CD4-positive, alpha-beta T cell (primary cell): ENCODE measurements around the gene KLK1. TPM values are rescaled to one million over a fixed set of nuclear protein-coding genes. Genes with fewer than 3 reads are reported as not detected.

Source experiments
- ATAC-seq: fragments of 200-7000 bp; cut with Tn5 transposase; one replicate; pipeline ENCODE4 v1.10.0; 2022; ENCODE audit warnings: mild to moderate bottlenecking; ENCODE audit not compliant: poor library complexity
- CTCF ChIA-PET: fragments of 350-600 bp; sonication (Branson Sonifier 250); formaldehyde crosslinking; loops from one replicate; lab custom pipeline; 2021; ENCODE audit warnings: antibody characterized with exemption, inconsistent platforms; lab: Charles Lee
- POLR2A ChIA-PET: fragments of 350-600 bp; sonication (Branson Sonifier 250); formaldehyde crosslinking; loops from one replicate; lab custom pipeline; 2021; ENCODE audit warnings: antibody characterized with exemption, inconsistent platforms; lab: Charles Lee
- DNase-seq, 14 experiments: peaks; one replicate each; pipeline ENCODE4 v3.0.0-alpha.2; 2013 to 2020; ENCODE audit warnings: mixed read lengths in 2 of 14
- H3K27ac ChIP-seq, 2 donors: one replicate each; pipeline versions ENCODE4 v1.5.1 to v1.7.0; 2013; ENCODE audit warnings: low read length in 2 of 2, low read depth in 1 of 2, mild to moderate bottlenecking in 1 of 2
- H3K27me3 ChIP-seq, 2 experiments: 1 replicate in 1 of 2; 2 replicates in 1 of 2; pipeline versions ENCODE4 v1.6.1 to v1.7.0; 2013; ENCODE audit warnings: low read length in 2 of 2, control low read depth in 1 of 2, mild to moderate bottlenecking in 1 of 2, moderate library complexity in 1 of 2; ENCODE audit not compliant: insufficient read depth in 2 of 2, control insufficient read depth in 1 of 2
- H3K36me3 ChIP-seq: one replicate; pipeline ENCODE4 v1.6.1; 2013; ENCODE audit warnings: low read length, control low read depth; ENCODE audit not compliant: insufficient read depth
- H3K4me1 ChIP-seq: one replicate; pipeline ENCODE4 v1.6.1; 2013; ENCODE audit warnings: low read length, control low read depth; ENCODE audit not compliant: insufficient read depth
- H3K4me3 ChIP-seq: one replicate; pipeline ENCODE4 v1.5.1; 2013; ENCODE audit warnings: mild to moderate bottlenecking, low read length, moderate library complexity
- H3K9me3 ChIP-seq, 2 experiments: 1 replicate in 1 of 2; 2 replicates in 1 of 2; pipeline versions ENCODE4 v1.6.1 to v1.7.0; 2013; ENCODE audit warnings: low read length in 2 of 2, mild to moderate bottlenecking in 2 of 2, control low read depth in 1 of 2, moderate library complexity in 1 of 2; ENCODE audit not compliant: control insufficient read depth in 1 of 2, insufficient read depth in 1 of 2
- H3K27ac Mint-ChIP-seq: one replicate; pipeline ENCODE4 v1.8.0; 2020; ENCODE audit warnings: mixed read lengths
- H3K27me3 Mint-ChIP-seq: one replicate; pipeline ENCODE4 v1.8.0; 2021; ENCODE audit warnings: mixed read lengths
- H3K36me3 Mint-ChIP-seq: one replicate; pipeline ENCODE4 v1.8.0; 2021; ENCODE audit warnings: low read depth, mixed read lengths
- H3K4me1 Mint-ChIP-seq: one replicate; pipeline ENCODE4 v1.8.0; 2021; ENCODE audit warnings: low read depth, mixed read lengths
- H3K4me3 Mint-ChIP-seq: one replicate; pipeline ENCODE4 v1.8.0; 2020; ENCODE audit warnings: mild to moderate bottlenecking, mixed read lengths
- H3K9me3 Mint-ChIP-seq: one replicate; pipeline ENCODE4 v1.8.0; 2020; ENCODE audit warnings: mixed read lengths
- intact Hi-C, 2 experiments: fragments of 100-400 bp; cut with DNase I in 1 of 2; cut with micrococcal nuclease in 1 of 2; formaldehyde crosslinking; loops; one replicate each; pipeline versions ENCODE4 v1.15.1 to v1.9.0; 2023 to 2025; cut with DNase I, micrococcal nuclease
- total RNA-seq, 174 experiments: library from RNA in 2 of 174; stranded (reverse) in 2 of 174; gene quantifications; one replicate each; pipeline ENCODE4 v1.2.3 and lab custom pipeline; 2021 to 2026
- TF ChIP-seq, protein P1 (sequence below): fragments of 200-600 bp; IDR thresholded peaks from one replicate; pipeline ENCODE4 v1.8.0; 2022; ENCODE audit warnings: antibody characterized with exemption, mild to moderate bottlenecking

Gene KLK1
- total RNA-seq, 2 experiments from 2014 or later = not detected

DNA sequence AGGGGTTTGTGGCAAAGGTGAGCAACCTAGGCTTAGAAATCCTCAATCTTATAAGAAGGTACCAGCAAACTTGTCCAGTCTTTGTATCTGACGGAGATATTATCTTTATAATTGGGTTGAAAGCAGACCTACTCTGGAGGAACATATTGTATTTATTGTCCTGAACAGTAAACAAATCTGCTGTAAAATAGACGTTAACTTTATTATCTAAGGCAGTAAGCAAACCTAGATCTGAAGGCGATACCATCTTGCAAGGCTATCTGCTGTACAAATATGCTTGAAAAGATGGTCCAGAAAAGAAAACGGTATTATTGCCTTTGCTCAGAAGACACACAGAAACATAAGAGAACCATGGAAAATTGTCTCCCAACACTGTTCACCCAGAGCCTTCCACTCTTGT is 45.9 kb upstream of the KLK1 start:
- H3K9me3 ChIP-seq = peaks cover 0 to 7% of the 10 kb centered on the region in 2 experiments
- H3K36me3 ChIP-seq = no peaks in the 10 kb centered on the region
- no peak overlapping the region for H3K4me3 Mint-ChIP-seq
- H3K4me3 ChIP-seq = no peak overlapping the region
- no peaks in the 10 kb centered on the region for H3K4me1 ChIP-seq
- H3K36me3 Mint-ChIP-seq = no peaks in the 10 kb centered on the region
- intact Hi-C loops = no loop called here
- POLR2A ChIA-PET = no interaction called here
- DNase-seq (no peak), ATAC-seq (no peak)
- H3K4me1 Mint-ChIP-seq = no peaks in the 10 kb centered on the region
- peaks cover 66% of the 10 kb centered on the region for H3K27me3 Mint-ChIP-seq
- H3K27me3 ChIP-seq = peaks cover 5 to 38% of the 10 kb centered on the region in 2 experiments
- CTCF ChIA-PET = no interaction called here
- no peak overlapping the region for H3K27ac Mint-ChIP-seq
- TF ChIP-seq, protein P1, sequence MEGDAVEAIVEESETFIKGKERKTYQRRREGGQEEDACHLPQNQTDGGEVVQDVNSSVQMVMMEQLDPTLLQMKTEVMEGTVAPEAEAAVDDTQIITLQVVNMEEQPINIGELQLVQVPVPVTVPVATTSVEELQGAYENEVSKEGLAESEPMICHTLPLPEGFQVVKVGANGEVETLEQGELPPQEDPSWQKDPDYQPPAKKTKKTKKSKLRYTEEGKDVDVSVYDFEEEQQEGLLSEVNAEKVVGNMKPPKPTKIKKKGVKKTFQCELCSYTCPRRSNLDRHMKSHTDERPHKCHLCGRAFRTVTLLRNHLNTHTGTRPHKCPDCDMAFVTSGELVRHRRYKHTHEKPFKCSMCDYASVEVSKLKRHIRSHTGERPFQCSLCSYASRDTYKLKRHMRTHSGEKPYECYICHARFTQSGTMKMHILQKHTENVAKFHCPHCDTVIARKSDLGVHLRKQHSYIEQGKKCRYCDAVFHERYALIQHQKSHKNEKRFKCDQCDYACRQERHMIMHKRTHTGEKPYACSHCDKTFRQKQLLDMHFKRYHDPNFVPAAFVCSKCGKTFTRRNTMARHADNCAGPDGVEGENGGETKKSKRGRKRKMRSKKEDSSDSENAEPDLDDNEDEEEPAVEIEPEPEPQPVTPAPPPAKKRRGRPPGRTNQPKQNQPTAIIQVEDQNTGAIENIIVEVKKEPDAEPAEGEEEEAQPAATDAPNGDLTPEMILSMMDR = no peak
- no peaks in the 10 kb centered on the region for H3K9me3 Mint-ChIP-seq
- no peak overlapping the region for H3K27ac ChIP-seq

DNA sequence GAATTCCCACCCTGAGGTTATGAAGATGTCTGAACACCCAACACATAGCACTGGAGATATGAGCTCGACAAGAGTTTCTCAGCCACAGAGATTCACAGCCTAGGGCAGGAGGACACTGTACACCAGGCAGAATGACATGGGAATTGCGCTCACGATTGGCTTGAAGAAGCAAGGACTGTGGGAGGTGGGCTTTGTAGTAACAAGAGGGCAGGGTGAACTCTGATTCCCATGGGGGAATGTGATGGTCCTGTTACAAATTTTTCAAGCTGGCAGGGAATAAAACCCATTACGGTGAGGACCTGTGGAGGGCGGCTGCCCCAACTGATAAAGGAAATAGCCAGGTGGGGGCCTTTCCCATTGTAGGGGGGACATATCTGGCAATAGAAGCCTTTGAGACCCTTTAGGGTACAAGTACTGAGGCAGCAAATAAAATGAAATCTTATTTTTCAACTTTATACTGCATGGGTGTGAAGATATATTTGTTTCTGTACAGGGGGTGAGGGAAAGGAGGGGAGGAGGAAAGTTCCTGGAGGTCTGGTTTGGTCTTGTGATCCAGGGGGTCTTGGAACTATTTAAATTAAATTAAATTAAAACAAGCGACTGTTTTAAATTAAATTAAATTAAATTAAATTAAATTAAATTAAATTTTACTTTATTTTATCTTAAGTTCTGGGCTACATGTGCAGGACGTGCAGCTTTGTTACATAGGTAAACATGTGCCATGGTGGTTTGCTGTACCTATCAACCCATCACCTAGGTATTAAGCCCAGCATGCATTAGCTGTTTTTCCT is 38.1 kb upstream of the KLK1 start:
- H3K4me1 ChIP-seq = no peaks in the 10 kb centered on the region
- ATAC-seq = no peak
- no peak overlapping the region for H3K4me3 ChIP-seq
- peaks cover 12 to 37% of the 10 kb centered on the region in 2 experiments for H3K27me3 ChIP-seq
- POLR2A ChIA-PET = no interaction called here
- DNase-seq = no peak
- H3K4me3 Mint-ChIP-seq = no peak overlapping the region
- H3K27ac ChIP-seq = no peak overlapping the region
- TF ChIP-seq, protein P1 = no peak
- no peaks in the 10 kb centered on the region for H3K36me3 Mint-ChIP-seq
- CTCF ChIA-PET = no interaction called here
- H3K36me3 ChIP-seq = no peaks in the 10 kb centered on the region
- no peaks in the 10 kb centered on the region for H3K9me3 ChIP-seq
- intact Hi-C loops = no loop called here
- peaks cover 56% of the 10 kb centered on the region for H3K27me3 Mint-ChIP-seq
- no peaks in the 10 kb centered on the region for H3K4me1 Mint-ChIP-seq
- no peak overlapping the region for H3K27ac Mint-ChIP-seq
- peaks cover 6% of the 10 kb centered on the region for H3K9me3 Mint-ChIP-seq

DNA sequence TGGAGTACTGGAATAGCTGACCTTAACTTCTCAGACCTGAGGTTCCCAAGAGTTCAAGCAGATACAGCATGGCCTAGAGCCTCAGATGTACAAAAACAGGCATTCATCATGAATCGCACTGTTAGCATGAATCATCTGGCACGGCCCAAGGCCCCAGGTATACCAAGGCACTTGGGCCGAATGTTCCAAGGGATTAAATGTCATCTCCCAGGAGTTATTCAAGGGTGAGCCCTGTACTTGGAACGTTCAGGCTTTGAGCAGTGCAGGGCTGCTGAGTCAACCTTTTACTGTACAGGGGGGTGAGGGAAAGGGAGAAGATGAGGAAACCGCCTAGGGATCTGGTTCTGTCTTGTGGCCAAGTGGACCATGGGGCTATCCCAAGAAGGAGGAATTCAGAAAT is 37.4 kb upstream of the KLK1 start:
- Histone ChIP-seq H3K27me3 (peaks cover 14 to 32% of the 10 kb centered on the region in 2 experiments), H3K4me3 (no peak overlapping the region), H3K27ac (no peak overlapping the region), H3K36me3 (no peaks in the 10 kb centered on the region), H3K4me1 (no peaks in the 10 kb centered on the region), H3K9me3 (no peaks in the 10 kb centered on the region)
- DNase-seq = no peak
- no peak for ATAC-seq
- TF ChIP-seq, protein P1 = no peak
- no peaks in the 10 kb centered on the region for H3K36me3 Mint-ChIP-seq
- no peaks in the 10 kb centered on the region for H3K4me1 Mint-ChIP-seq
- H3K27me3 Mint-ChIP-seq = peaks cover 56% of the 10 kb centered on the region
- peaks cover 6% of the 10 kb centered on the region for H3K9me3 Mint-ChIP-seq
- ChIA-PET POLR2A (no interaction called here), CTCF (no interaction called here)
- no peak overlapping the region for H3K4me3 Mint-ChIP-seq
- intact Hi-C loops = no loop called here
- no peak overlapping the region for H3K27ac Mint-ChIP-seq
